RPMI7951 (cell line): Measurements from ENCODE around the gene MTG1. TPM values are rescaled to one million over a fixed set of nuclear protein-coding genes. Genes with fewer than 3 reads are reported as not detected.
"Not testable (repeated sequence)": the region's sequence is repeated elsewhere in the genome, so short reads cannot be mapped to it uniquely, and the experiment has no call there.

ENCODE experiments used
- DNase-seq: peaks from one replicate; pipeline ENCODE4 v3.0.0-alpha.2; 2012; ENCODE audit warnings: low read depth
- total RNA-seq: library from RNA; depleted of rRNA; stranded (reverse); fragments of >200 nt; shearing (Covaris generic); gene quantifications from 2 replicates; pipeline ENCODE4 v1.2.3, GENCODE V29; 2014

Gene MTG1
- total RNA-seq, 1 experiment from 2014 or later: 16.5 TPM

GRCh38 chr10:133359554-133359971 is 34.4 kb upstream of the MTG1 start:
- no peak for DNase-seq

GRCh38 chr10:133359972-133360610 is 33.9 kb upstream of the MTG1 start:
- DNase-seq: no peak

DNA sequence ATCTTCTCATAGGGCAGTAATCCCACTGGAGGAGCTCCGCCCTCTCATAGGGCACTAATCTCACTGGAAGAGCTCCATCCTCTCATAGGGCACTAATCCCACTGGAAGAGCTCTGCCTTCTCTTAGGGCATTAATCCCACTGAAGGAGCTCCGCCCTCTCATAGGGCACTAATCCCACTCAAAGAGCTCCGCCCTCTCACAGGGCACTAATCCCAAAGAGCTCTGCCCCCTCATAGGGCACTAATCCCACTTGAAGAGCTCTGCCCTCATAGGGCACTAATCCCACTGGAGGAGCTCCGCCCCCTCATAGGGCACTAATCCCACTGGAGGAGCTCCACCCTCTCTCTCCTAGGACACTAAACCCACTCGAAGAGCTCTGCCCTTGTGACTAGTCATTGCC is 32.7 kb upstream of the MTG1 start:
- DNase-seq: no peak

DNA sequence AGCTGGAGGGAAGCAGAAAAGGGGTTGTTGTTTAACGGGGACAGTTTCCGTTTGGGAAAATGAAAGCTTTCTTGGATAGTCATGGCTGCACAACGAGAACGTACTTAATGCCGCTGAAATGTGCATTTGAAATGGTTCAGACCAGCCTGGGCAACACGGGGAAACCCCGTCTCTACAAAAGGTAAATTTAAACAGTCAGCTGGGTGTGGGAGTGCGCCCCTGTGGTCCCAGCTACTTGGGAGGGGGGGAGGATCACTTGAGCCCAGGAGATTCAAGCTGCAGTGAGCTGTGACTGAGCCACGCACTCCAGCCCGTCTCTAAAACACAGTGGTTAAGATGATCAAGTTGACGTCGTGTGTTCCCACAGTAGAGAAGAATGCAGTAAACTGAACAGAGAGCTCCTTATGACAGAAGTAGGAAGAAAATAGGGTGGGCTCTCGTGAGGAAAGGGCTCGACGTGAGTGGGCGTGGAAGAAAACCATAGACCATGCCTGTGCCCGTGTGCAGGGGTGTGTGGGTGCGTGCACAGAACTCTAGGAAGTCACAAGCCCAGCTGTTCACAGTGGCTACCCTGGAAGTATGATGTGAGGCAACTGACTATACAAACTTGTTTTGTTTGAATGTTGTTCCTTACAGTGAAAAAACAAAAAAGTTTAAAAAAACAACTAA is 32.0 kb upstream of the MTG1 start:
- DNase-seq: no peak

DNA sequence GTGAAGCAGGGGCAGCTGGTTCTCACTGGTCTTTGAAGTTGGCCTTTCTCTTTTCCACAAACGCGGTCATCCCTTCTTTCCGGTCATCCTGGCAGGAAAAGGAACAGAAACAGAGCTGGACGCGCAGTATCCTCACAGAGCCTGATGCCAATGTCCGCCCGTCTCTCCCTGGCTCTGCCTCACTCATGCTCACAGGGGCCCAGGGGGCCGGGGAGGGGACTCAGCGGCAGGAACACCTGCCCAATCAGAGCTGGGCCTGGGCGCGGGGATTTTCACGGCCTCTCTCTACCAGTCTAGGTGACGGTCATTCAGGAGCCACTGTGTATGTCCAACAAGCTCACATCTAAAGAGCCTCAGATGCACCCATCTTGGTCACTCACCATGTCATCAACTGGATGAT is 31.1 kb upstream of the MTG1 start:
- no peak for DNase-seq

- no peak for DNase-seq
Observed at GRCh38 chr10:133364645-133365431, 29.1 kb upstream of the MTG1 start.

DNA sequence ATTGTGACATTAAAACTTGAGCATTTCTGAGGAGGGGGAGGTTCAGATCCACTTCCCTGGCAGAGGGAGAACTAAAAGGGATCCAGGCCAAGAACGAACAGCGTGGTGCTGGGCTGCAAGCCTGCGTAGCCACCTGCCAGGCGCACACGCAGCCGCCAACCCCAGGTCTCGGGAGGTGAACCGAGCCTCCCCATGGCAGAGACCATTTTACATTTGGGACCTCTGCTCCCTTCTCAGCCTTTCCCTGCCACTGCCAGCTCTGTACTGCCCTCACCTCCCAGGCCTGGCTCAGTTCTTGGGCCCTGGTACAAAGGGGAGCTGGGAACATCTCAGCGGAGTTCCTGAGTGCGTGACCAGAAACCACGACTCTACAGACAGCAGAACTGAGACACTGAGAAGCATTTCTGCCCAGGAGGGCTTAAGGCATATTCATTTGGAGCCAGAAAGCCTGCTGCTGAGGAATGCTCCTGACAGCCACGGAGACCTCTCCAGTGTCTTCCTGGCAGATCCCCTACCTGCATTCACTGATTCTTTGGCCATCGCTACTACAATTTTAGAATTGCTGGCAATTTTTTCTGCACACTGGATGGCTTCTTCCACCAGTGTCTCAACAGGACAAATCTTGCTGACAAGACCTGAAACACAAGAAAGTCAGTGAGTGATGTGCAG is 28.4 kb upstream of the MTG1 start:
- no peak for DNase-seq

DNA sequence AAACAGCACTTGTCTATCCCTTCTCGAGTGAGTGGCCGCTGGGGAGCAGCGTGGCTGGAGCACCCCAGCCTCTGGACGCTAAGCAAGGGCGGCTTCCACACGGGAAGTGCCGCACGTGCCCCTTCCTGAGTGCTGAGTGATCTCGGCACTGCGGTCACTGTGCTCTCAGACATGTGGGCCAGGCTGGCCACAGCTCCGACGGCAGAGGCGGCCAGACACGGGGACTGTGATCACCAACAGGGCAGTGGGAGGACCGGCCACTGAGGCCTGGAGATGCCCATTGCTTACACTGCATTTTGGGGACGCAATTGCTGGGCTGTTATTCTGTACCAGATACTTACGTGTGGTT is 27.9 kb upstream of the MTG1 start:
- DNase-seq: no peak

GRCh38 chr10:133366751-133367150 is 27.2 kb upstream of the MTG1 start:
- DNase-seq: no peak

GRCh38 chr10:133367461-133367860 is 26.5 kb upstream of the MTG1 start:
- DNase-seq: not testable (repeated sequence)

DNA sequence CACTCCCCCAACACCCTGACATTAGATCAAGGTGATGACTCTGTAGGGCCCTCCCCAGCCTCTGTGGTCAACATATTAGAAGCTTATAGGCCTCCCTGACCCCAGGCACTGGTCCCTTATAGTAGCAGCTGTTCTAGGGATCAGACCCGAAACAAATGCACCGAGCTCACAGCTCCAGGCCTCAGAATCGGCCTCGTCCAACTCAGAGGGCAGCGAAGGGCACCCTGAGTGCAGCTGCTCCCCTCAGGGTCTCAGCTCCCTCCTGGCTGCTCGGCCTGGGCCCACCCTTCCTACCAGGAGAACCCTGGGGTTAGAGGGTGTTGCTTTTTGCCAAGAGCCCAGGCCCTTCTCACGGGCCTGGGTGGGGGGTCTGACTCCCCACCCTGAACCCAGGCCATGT is 25.8 kb upstream of the MTG1 start:
- DNase-seq: no peak

- no peak for DNase-seq
Observed at GRCh38 chr10:133370030-133370786, 23.7 kb upstream of the MTG1 start.

GRCh38 chr10:133372507-133372906 is 21.4 kb upstream of the MTG1 start:
- DNase-seq: no peak

GRCh38 chr10:133373174-133374090 is 20.5 kb upstream of the MTG1 start, which contains the start of gene ECHS1:
Gene ECHS1, minus strand, starts transcription at chr10:133373354. Its CDS starts 21 bp downstream, at chr10:133373333.
- DNase-seq: peak; percentile 86

DNA sequence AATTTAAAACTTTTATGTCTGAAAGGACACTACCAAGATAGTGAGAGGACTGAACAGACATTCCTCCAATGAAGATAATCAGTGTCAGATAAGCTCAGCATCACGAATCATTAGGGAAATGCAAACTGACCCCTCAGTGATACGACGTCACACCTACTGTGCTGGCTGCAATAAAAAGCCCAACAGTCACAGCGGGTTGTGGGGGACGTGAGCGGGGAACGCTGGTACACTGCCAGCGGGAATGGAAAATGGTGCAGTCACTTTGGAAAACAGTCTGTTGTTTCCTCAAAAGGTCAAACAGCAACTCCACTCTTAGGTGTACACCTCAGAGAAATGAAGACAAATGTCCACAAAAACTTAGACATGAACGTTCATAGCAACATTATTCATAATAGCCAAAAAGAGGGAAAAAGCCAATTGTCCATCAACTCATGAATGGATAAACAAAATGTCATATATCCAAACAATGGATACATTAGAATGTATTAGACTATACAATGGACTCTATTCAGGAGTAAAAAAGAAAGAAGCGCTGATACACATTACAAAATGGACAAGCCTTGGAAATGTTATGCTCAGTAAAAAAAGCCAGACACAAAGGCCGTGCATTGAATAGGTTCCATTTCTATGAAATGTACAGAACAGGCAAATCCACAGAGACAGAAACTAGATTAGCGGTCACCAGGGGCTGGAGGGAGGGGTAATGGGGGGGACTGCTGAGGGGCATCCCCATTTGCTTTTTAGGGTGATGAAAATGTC is 18.4 kb upstream of the MTG1 start:
- DNase-seq: no peak

DNA sequence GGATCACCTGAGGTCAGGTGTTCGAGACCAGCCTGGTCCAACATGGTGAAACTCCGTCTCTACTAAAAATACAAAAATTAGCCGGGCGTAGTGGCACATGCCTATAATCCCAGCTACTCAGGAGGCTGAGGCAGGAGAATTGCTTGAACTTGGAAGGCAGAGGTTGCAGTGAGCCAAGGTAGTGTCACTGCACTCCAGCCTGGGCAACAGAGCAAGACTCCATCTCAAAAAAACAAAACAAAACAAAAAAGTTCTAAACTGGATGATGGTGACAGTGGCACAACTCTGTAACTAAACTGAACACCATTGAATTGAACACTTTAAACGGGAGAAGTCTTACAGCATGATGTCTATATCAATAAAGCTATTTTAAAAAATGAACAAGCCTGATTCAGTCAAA is 17.8 kb upstream of the MTG1 start:
- not testable (repeated sequence) for DNase-seq

DNA sequence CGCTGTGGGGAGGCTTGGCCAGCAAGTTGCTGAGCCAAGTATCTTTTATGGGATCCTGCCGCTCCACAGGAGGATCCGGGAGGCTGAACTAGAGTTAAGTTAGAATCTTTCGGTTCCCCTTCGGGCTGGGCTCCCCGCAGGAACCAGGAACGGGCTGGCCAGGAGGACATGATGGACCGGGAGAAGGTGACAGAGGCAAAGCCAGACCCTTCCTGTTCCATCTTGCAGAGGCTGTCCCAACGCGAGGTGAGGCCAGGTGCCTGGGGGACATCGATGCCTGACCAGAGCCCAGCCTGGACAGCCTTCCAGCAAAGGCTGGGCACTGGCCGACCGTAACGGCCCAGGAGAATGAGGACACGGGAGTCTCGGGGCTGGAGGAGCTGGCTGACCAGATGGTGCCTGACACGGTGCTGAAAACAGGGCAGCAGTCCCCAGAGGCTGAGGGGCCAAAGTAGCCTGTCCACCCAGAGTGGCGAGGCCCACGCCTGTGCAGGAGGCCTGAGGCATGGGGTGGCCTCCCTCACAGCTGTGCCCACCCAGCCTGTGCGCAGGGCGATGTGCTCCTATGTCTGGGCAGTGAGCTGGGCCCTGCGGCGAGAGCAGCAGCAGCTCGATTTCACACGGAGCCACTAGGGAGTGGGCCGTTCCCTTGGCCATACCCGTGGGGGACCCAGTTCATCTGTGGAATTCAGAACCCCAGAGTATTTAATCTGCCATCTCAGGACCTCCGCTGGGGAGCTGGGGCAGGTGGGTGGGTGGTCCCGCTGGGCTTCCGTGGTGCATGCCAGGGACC is 16.7 kb upstream of the MTG1 start:
- no peak for DNase-seq

DNA sequence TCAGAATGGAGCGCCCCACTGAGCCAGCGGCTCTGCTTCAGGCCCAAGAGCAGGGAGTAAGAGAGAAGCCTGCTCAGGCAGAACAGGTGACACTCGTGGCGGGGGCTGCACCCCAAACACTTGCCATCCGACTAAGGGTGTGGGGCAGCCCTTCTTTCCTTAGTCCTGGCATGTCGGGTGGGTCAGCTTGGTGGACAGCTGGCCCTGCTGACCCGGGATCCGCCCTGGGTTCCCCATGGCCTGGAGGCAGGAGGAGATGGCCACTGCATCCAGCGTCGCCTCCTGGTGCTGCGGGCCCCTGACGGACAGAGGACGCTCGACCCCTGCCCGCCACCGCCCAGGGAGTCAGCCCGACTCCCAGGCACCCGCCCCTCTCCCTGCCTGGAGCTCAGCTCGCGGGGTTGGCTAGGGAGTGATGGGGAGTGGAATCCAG is 16.1 kb upstream of the MTG1 start:
- DNase-seq: no peak
